Stimulated activated CD4-positive, alpha-beta T cell treated with anti-CD3 and anti-CD28 coated beads, Interleukin-2, amount 100 ng/mL, for 4 hours (primary cell): ENCODE data around the gene ZNF503.

Source experiments
- DNase-seq: peaks from one replicate; pipeline ENCODE4 v3.0.0-alpha.2; 2020; ENCODE audit warnings: low read depth

The ZNF503 gene

DNA sequence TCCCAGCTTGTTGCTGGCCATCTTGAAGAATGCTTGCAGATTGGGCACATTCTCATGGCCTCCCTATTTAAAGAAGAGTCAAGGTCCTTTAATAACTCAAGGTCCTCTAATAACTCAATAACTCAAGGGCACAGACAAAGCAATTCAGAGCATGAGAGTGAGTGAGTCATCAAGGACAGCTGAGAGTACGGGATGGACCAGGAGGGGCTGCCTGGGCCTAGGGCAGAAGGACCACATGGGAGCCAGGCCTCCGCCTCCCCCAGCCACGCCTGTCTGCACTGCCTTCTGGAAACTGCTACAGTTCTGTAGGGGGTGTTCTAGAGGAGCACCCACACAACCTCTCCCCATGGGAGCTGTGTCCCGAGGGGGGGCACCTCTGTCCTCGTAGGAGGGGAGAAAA, 48.9 kb downstream of the ZNF503 start:
- DNase-seq: no peak

DNA sequence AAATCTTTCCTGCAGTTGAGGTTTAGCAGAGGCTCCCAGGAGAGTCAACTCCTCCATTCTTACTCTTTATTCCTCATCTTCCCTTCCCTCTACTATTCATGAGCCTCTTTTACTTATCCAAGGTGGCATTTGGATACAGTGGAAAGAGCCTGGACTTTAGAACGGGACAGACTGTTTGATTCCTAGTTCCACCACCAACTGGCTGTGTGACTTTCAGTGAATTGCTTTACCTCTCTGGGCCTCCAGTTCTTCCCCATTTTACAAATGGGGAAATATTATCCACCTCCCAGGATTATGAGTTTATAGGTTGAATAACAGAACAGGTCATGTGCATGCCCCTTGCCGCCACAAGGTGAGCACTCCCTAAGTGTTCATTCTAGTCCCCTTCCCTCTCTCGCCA, 49.9 kb downstream of the ZNF503 start:
- DNase-seq: no peak

DNA sequence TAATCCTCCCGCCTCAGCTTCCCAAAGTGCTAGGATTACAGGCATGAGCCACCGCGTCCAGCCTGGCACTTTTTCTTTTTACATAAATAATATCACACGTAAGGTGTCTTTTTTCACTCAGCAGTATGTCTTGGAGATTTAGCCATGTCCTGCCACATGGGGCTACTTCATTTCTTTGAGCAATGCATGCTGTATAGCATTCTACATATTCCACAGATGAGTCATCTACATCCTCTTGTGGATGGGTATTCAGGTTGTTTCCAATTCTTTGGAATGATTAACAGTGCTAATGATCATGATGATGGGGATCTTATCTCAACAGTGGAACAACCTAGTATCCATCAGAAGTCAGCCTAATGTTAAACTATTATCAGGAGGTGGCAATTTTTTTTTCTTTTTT, 50.8 kb downstream of the ZNF503 start:
- no peak for DNase-seq
